OCI-LY3 (cell line): ENCODE results near the gene CNN3.

Experiments
- H2AFZ ChIP-seq: fragments of 200-600, 300-600 bp; shearing (Covaris generic); 2 replicates; pipeline ENCODE4 v1.6.0; 2014; ENCODE audit warnings: antibody characterized with exemption, low read depth, low read length
- H3K27ac ChIP-seq: fragments of 200-600, 300-600 bp; sonication (generic); 2 replicates; pipeline ENCODE4 v1.5.1; 2014; ENCODE audit warnings: mild to moderate bottlenecking, low read length, moderate library complexity, mixed read lengths
- H3K27me3 ChIP-seq: fragments of 200-600, 300-600 bp; sonication (generic); 2 replicates; pipeline ENCODE4 v1.6.1; 2014; ENCODE audit warnings: low read depth, low read length, mixed read lengths
- H3K36me3 ChIP-seq: fragments of 200-600, 300-600 bp; sonication (generic); replicated peaks from 2 replicates; pipeline ENCODE3; 2014; ENCODE audit warnings: low read depth, low read length, mixed read lengths
- H3K4me1 ChIP-seq: fragments of 300-600, 200-600 bp; sonication (generic); 2 replicates; pipeline ENCODE4 v1.6.1; 2014; ENCODE audit warnings: low read length, mixed read lengths
- H3K4me2 ChIP-seq: fragments of 200-600, 300-600 bp; sonication (generic); 2 replicates; pipeline ENCODE4 v1.6.1; 2014; ENCODE audit warnings: low read length, mixed read lengths
- H3K4me3 ChIP-seq: fragments of 300-600, 200-600 bp; sonication (generic); 2 replicates; pipeline ENCODE4 v1.5.1; 2014; ENCODE audit warnings: antibody characterized with exemption, mild to moderate bottlenecking, low read length, moderate library complexity
- H3K79me2 ChIP-seq: fragments of 300-600, 200-600 bp; shearing (Covaris generic); 2 replicates; pipeline ENCODE4 v1.6.1; 2014; ENCODE audit warnings: mild to moderate bottlenecking, low read length, mixed read lengths
- H3K9ac ChIP-seq: fragments of 300-600, 200-600 bp; shearing (Covaris generic); 2 replicates; pipeline ENCODE4 v1.6.0; 2014; ENCODE audit warnings: mild to moderate bottlenecking, low read length, moderate library complexity
- H3K9me3 ChIP-seq: fragments of 200-600, 300-600 bp; shearing (Covaris generic); 2 replicates; pipeline ENCODE4 v1.6.1; 2014; ENCODE audit warnings: low read length, mixed read lengths; ENCODE audit not compliant: insufficient read depth
- H4K20me1 ChIP-seq: fragments of 200-600, 300-600 bp; sonication (generic); 2 replicates; pipeline ENCODE4 v1.6.1; 2016; ENCODE audit warnings: low read length, mixed read lengths; ENCODE audit not compliant: insufficient read depth
- CTCF ChIP-seq: fragments of 200-600, 300-600 bp; sonication (generic); IDR thresholded peaks from 2 replicates; pipeline ENCODE4 v1.5.1; 2014; ENCODE audit warnings: antibody characterized with exemption, low read length, low read depth
- EZH2phosphoT487 ChIP-seq: fragments of 200-600 bp; shearing (Covaris generic); IDR thresholded peaks from 2 replicates; pipeline ENCODE4 v1.6.1; 2018; ENCODE audit warnings: antibody characterized with exemption, mixed run types, low read depth

Gene CNN3

GRCh38 chr1:94926915-94927404 is at the start of gene CNN3:
TSS of gene CNN3 (minus strand) at chr1:94927110. CDS start at chr1:94926894, 216 bp downstream.
- H3K9ac ChIP-seq: no peak within 1 kb of the TSS
- TF ChIP-seq CTCF: no peak
- no peak for TF ChIP-seq EZH2phosphoT487
- H3K4me1 ChIP-seq: no peaks in the 10 kb centered on the region
- H3K27ac ChIP-seq: no peak within 1 kb of the TSS
- no peaks in the 10 kb centered on the region for H4K20me1 ChIP-seq
- no peaks in the 10 kb centered on the region for H3K27me3 ChIP-seq
- no peaks in the 10 kb centered on the region for H3K9me3 ChIP-seq
- H3K4me3 ChIP-seq: no peak within 1 kb of the TSS
- H3K79me2 ChIP-seq: no peaks in the 10 kb centered on the region
- no peak within 1 kb of the TSS for H3K4me2 ChIP-seq
- no peaks in the 10 kb centered on the region for H3K36me3 ChIP-seq
- no peak within 1 kb of the TSS for H2AFZ ChIP-seq

GRCh38 chr1:94974824-94975223 is 47.9 kb upstream of the CNN3 start:
- H3K4me3 ChIP-seq: no peak overlapping the region
- no peak overlapping the region for H3K4me2 ChIP-seq
- no peak overlapping the region for H2AFZ ChIP-seq
- no peaks in the 10 kb centered on the region for H3K79me2 ChIP-seq
- H3K27ac ChIP-seq: no peak overlapping the region
- H4K20me1 ChIP-seq: no peaks in the 10 kb centered on the region
- no peak overlapping the region for H3K9ac ChIP-seq
- no peaks in the 10 kb centered on the region for H3K36me3 ChIP-seq
- TF ChIP-seq EZH2phosphoT487 (no peak), CTCF (no peak)
- 0 out of 2 replicates have a peak, but pooled peaks cover 2% of the 10 kb centered on the region for H3K4me1 ChIP-seq
- H3K9me3 ChIP-seq: no peaks in the 10 kb centered on the region
- no peaks in the 10 kb centered on the region for H3K27me3 ChIP-seq

GRCh38 chr1:94974241-94974640 is 47.3 kb upstream of the CNN3 start:
- Histone ChIP-seq H3K9me3 (no peaks in the 10 kb centered on the region), H3K27ac (no peak overlapping the region), H3K4me1 (0 out of 2 replicates have a peak, but pooled peaks cover under 1% of the 10 kb centered on the region), H3K79me2 (no peaks in the 10 kb centered on the region), H3K27me3 (no peaks in the 10 kb centered on the region), H3K36me3 (no peaks in the 10 kb centered on the region), H2AFZ (no peak overlapping the region), H3K4me2 (no peak overlapping the region), H4K20me1 (no peaks in the 10 kb centered on the region), H3K9ac (no peak overlapping the region), H3K4me3 (no peak overlapping the region)
- TF ChIP-seq CTCF (no peak), EZH2phosphoT487 (no peak)

GRCh38 chr1:94973309-94973922 is 46.5 kb upstream of the CNN3 start:
- no peaks in the 10 kb centered on the region for H3K27me3 ChIP-seq
- H2AFZ ChIP-seq: no peak overlapping the region
- TF ChIP-seq EZH2phosphoT487 (no peak), CTCF (no peak)
- H3K79me2 ChIP-seq: no peaks in the 10 kb centered on the region
- no peaks in the 10 kb centered on the region for H3K36me3 ChIP-seq
- no peak overlapping the region for H3K27ac ChIP-seq
- H3K4me1 ChIP-seq: no peaks in the 10 kb centered on the region
- H3K9me3 ChIP-seq: no peaks in the 10 kb centered on the region
- no peak overlapping the region for H3K9ac ChIP-seq
- no peak overlapping the region for H3K4me2 ChIP-seq
- H4K20me1 ChIP-seq: no peaks in the 10 kb centered on the region
- no peak overlapping the region for H3K4me3 ChIP-seq
